Glomerular visceral epithelial cell (primary cell): ENCODE results near the gene MRPS2.
"Not testable (repeated sequence)": the region's sequence is repeated elsewhere in the genome, so short reads cannot be mapped to it uniquely, and the experiment has no call there.

Experiments
- DNase-seq: peaks from one replicate; pipeline ENCODE4 v3.0.0-alpha.2; 2016; ENCODE audit errors: extremely low spot score

MRPS2 gene

DNA sequence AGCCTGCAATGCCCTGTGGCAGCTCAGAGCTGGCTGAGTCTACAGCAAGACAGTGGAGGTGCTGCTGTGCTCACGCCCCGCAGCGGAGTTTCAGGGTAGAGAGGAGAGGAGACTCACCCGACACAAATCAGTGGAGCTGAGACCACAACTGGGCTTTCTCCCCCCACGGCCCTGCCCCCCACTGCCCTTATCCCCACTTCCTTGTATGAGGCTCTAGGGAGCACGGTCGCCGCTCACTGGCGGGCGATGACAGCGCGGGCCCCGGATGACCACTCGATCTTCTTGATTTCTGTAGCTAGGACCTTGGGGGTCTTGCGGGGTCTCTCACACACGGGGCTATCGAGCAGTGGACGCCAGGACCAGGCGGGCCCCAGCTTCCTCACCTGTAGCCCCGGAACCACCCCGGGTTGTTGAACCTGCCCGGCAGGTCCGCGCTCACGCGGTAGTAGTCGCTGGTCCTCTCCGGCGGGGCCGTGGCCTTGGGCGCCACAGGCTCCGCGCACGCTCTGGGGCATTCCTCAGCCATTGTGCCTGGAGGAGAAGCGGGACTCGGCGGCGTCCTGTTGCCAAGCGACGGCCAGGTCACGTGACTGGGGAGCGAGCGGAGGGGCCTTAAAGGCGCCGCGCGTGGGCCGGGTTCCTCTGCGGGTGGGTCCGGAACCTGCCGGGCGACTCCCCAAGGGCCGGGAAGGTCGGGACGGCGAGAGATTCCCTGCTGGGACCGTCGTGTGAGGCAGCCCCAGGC lies 984 bp upstream of the MRPS2 start:
- DNase-seq: peak; percentile 90

DNA sequence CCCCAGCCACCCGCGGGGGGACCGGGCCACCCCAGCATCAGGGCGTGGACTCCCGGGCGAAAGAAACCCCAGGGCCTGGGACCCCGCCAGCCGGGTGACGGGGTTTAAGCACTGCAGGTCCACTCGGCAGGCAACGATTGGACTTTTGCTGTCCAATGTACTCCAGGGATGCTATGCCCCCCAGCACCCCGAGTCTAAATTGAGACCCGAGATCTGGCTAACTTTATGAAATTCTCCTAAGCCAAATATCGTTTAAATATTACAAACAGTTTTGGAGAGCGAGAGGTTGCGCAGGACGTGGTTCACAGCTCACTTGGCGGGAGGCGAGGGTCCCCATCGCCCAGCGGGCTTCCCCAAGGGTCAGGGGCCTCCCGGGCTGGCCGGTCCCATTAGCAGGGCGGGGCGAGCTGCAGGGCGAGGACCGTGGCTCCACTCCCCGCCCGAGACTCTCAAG lies 384 bp upstream of the MRPS2 start:
- no peak for DNase-seq

DNA sequence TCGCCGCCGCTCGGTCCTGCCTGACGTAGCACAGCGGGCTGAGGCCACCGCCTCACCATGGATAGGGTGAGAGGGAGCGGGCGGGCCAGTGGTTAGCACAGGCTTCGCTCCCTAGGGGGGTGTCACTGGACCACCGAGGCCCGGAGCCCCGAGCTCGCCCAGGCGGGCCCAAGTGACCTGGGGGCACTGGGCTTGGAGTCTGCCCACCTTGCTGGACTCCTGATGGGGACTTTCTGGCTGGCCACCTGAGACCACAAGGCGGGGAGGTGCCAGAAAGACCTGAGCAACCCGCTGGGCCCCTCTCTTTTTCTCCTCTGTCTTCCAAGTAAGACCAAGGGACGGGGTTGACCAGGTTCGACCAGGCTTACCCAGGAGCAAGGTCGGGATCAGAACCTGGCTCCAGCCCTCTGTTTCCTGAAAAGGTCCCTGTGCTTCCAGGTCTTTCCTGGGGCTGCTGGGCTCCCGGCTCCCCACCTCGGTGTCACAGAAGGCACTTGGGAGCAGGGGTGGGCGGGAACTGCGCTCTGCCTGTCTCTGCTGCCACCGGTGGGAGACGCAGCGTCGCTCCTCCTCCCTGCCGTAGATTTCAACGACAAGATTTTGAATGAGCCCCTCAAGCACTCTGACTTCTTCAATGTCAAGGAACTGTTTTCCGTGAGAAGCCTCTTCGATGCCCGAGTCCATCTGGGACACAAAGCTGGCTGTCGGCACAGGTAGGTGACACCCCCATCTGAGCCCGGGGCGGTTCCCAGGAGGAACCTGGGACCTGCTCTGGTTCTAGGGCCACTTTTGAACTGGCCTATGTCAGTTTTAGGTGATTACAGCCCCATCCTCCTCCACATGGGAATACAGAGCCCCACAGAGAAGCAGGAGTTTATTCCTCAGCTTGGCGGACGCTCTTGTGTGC lies 1.0 kb downstream of the MRPS2 start:
- DNase-seq: no peak

DNA sequence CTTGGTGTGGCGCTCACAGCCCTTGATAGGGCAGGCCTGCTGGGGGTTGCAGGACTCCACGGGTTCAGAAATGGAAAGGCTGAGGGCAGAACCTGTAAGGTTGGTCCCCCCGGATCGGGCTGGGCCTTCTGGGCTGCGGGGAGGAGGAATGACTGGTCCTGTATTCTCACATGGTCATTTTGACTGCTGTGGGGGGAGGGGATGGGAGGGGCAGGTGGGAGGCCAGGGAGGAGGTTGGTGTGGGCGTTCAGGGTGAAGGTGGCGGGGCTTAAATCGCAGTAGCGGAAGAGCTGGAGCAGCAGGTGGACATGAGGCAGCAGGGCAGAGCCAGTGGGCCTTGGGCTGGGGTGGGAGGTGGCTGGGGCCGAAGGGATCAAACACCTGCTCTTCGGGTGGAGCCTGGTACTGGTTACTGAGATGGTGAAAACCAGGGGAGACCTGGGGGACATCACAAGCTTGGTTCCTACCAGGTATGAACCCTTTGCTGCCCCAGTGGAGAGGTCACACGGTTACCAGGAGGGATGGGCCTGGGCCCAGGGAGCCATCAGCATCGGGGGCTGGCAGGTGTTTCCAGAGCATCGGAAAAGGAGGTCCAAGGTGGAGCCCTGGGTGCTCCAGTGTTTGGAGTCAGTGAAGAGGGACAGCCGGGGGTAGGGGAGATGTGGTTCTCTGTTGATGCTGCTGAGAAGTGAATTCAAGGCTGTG lies 1.8 kb downstream of the MRPS2 start:
- no peak for DNase-seq

DNA sequence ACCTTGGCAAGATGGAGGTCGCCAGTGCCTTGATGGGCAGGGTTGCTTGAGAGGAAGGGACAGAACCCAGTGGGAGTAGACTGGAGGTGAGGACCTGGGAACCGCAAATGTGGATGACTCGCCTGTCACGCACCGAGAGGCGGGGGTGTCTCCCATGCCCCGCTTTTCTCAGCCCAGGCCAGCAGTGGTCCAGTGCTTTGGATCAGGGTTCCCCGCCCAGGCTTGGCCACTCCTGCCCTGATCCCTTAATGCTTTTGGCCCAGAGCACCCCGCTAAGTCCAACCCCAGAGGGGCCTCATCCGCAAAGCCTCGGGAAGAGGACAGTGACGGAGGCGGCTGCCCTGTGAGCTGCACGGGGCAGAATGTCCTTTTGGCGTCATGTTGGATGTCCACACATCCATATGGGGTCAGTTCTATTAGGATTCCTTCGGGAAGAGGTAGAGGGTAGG lies 2.4 kb downstream of the MRPS2 start:
- DNase-seq: no peak

DNA sequence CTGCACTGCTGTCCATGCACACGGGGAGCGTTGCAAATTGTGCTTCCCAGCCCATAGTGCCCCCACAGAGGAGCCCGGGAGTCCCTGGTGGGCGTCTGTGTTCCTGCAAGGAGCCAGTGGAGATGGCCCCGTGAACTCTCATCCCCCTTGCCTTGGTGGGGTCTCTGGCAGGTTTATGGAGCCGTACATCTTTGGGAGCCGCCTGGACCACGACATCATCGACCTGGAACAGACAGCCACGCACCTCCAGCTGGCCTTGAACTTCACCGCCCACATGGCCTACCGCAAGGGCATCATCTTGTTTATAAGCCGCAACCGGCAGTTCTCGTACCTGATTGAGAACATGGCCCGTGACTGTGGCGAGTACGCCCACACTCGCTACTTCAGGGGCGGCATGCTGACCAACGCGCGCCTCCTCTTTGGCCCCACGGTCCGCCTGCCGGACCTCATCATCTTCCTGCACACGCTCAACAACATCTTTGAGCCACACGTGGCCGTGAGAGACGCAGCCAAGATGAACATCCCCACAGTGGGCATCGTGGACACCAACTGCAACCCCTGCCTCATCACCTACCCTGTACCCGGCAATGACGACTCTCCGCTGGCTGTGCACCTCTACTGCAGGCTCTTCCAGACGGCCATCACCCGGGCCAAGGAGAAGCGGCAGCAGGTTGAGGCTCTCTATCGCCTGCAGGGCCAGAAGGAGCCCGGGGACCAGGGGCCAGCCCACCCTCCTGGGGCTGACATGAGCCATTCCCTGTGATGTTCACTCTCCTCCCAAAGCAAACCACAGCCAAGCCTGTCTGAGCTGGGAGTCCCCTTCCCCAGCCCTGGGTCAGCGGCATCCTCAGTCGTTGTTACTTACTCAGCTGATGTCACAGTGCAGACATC lies 3.1 kb downstream of the MRPS2 start:
- DNase-seq: no peak

DNA sequence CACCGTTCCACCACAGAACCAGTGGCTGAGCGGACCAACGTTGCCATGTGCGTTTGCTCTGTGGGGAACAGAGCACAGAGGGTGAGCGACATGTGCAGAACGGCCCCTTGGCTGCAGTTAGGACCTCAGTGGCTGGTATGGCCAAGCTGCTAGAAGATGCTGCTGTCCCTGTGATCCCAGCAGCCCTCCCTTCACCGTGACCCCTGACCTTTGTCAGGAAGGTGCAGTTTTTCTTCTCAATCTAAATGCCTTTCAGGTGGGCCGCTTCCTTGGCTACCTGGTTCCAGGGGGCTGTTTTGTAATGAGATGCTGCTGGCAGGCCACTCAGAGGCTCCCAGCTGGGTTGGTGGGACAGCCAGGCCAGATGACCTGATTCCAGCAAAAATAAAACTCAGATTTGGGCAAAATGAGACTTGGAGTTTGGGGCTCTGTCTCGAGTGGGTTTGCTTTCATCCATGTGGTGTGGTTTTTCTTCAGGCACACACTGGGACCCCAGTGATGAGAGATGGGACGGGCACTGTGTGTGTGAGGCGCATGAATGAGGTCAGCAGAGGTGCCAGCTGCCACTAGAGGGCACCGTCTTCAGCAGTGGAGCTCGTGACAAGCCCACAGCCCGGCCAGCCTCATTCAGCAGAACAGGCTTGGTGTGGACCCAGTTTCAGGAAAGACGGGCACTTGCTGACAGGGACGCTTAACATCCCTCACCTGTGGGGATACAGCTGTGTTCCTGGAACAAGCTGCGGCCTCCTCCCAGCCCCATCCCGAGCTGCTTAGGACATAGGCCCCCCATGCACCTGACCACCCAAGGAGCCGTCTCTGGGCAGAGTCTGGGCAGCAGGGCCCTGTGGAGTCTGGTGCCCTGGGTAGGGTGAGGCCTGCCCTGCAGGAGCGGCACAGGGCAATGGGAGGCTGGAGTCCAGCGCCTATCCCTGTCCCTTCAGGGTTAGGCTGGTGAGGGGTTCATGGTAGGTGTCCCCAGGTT lies 4.1 kb downstream of the MRPS2 start:
- DNase-seq: peak; percentile 56

DNA sequence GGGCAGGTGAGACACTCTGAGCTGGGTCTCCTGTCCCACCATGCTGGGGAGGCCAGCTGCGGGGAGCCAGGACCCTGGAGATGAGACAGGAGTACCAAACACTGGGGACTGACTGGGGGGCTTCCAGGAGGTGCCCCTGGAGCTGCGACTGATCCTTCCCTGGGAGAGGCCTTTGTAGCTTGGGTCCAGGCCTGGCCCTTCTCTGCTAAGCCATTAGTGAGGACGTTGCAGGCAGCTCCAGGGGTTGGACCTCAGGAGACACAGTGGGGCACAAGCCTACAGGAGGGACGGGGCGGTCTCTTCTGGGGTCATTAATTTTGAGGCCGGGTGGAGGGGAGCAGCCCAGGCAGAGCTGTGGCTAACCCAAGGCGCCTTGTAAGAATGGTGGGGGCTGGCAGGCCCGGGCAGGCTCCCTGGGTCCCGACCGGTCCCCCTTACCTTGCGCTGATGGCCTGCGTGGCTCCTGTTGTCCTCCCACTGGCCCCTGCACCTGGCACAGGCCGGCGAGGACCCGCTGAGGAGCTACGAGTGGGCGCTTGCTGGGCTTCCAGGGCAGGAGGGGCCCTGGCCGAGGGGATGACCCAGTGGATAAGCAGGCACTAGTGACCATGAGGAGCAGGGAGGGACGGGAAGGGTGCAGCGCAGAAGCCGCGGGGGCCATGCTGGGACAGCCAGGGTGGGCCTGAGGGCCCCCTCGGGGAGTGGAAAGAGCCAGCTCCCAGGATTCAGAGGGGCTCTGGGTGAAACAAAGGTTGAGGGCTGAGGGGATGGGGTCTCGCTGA lies 5.1 kb downstream of the MRPS2 start:
- no peak for DNase-seq

DNA sequence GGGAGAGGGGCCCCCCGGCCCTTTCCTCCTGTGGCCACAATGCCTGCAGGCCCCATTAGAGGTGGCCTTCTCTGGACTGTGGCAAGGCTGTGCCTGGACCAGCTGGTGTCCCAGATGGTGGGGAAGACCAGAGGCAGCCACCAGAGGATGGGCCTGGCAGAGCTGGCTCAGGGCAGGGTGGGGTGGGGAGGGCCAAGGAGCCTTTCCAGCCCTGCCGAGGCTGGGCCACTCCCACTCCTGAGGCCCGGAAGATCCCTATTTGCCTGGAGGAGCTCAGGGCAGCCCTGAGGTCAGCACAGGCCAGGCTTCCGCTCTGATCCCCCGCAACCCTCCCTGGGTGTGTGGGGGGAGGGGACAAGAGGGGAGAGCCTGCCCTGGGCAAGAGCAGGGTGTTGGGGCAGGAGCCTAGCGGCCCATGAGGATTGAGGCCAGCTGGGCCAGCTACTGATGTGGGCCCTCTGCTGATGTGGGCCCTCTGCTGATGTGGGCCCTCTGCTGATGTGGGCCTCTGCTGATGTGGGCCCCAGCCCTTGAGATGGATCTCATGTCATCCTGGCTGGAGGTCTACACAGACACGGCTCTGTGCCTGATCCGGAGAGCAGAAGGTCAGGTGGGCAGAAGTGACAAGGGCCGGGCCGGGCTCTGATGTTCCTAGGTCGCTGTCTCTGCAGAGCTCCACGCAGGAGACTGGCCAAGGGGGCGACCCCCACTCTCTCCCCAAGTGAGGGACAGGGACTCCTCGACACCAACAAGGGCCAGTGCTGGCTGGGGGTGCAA lies 6.0 kb downstream of the MRPS2 start:
- no peak for DNase-seq

DNA sequence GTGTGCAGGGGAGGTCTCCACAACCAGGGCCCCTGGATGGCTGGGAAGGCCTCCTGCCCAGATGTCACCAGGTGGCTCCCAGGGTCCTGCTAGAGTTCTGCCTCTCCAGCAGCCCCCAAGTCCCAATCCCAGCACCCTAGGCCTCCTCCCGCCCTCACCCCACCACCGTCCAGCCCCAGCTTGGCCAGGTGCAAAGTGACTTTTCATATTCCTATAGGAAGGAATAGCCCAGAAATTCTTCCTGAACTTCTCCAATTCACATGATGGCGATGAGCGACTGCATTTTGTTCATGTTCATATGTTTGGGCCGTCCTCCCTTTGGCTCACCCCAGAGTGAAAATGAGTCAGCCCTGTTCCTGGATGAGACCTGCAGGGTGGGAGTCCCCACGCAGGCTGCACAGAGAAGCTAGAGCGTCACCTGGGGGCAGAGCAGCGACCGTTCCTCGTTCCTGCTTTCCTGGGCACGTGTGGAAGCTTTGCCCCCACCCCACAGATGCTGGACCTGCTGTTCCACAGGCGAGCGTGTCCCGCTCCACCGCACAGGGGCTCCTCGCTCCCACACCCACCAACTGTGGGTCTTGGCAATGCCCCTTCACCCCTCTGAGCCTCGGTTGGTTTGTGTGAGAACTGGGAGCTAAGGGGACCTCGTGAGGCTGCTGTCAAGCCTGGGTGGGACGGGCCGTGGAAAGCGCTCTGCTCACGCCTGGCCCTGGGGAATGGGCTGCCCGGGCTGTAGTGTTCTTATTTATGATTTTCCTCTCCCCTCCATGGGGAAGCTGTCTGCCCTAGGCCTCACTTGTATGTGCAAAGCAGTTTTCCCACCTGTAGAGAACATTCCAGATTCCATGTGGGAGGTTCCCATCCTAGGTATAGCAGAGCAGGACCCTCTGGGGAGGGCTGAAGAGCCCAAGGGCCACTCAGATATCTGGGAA lies 6.9 kb downstream of the MRPS2 start:
- no peak for DNase-seq

DNA sequence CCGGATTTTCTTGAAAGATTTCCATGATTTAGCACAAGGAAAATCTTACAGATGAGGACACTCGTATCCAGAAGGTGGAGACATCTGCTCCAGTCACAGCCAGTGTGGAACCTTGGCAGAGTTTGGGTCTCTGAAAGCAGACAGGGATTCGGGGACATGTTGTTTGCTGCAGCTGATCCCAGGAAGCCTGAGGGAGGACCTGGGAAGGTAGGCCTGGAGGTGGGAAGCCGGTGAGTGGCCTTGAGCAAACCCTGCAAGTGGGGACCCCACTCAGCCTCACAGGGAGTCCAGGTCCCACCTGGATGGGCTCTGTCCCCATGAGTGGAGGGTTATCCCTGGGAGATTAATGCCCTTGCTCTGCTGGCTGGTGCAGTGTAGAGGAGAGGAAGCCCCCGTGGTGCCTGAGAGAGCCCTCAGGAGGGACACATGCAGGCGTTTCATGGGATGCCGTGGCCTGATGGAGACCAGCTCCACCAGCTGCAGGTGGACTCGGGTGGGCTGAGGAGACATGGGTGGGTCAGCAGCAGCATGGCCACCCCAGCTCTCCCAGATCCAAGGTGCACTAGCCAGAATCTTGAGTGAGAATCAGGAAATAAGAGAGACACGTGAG lies 7.8 kb downstream of the MRPS2 start:
- no peak for DNase-seq

DNA sequence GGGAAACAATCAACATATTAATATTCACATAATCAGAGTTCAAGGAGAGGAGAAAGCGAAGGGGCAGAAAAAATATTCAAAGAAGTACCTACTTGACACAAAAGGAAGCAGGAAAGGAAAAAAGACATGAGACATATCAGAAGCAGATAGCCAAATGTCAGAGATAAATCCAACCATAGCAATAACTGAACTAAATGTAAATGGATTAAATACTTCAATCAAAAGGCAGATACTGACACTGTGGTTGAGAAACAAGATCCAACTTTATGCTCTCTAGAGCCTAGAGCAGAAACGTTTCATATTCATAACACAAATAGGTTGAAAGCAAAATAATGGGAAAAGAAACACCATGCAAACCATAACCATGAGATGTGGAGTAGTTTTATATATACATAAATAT lies 9.0 kb downstream of the MRPS2 start:
- no peak for DNase-seq

DNA sequence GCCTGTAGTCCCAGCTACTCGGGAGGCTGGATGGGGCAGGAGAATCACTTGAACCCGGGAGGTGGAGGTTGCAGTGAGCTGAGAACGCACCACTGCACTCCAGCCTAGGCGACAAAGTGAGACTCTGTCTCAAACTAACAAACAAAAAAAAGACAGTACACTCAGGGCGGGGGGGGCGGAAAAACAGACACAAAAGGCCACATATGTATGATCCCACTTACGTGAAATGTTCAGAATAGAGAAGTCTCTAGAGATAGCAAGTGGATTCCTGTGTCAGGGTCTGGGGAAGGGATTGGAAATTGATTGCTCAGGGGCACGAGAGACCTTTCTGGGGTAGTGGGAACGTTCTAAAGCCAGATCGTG lies 11.7 kb downstream of the MRPS2 start:
- DNase-seq: no peak

DNA sequence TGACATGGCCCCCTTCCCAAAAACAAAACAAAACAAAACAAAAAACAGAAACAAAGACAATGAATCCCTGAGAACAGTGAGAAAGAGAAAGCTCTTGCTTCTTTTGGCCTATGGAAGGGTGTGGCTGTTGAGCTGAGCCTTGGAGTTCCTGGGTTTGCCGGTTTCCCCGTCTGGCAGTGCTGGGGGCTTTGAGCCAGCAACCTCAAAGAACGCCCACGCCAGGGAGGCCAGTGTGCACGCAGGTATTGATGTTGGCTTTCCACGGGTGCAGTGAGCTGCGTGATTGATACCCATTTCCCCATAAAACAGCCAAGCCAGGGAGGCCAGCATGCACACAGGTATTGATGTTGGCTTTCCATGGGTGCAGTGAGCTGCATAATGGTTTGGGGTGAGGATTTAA lies 12.4 kb downstream of the MRPS2 start:
- no peak for DNase-seq

DNA sequence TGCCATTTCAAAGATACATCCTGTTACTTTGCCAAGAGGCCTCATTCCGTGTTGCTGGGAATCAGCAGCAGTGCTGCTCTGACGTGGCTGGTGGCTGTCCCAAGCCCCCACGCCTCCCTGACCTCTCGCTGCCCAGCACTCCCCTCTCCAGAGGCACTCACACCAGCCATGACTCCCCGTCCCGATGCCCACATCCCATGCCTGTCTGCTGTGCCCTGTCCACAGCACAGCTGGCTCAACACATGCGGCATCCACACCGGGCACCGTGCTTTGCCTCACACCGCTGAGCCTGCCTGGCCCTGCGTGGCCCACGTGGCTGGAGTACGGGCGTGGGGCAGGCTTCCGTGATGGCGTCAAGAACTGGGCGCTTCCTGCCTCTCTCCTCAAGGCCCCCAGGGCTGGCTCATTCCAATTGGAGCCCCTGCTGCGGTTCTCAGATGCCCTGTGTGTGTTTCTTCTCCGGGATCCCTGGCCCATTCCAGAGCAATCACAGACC lies 12.9 kb downstream of the MRPS2 start:
- DNase-seq: no peak

DNA sequence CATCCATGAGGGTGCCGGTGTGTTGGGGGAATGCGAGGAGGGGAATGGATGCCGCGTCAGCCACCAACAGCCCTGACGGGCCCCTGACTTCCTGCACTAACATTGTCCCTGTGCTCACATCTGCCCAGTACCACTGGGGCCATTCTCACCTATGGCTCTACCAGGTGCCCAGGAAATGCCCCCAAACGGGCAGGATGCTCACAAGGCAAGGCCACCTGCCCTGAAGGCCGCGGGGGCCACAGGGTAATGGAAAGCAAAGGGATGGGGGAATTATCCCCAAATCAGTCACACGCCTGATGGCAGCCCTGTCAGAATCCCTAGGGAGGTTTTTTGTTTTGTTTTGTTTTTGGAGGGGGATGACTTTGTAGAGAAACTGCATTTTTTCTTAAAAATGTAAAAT lies 13.4 kb downstream of the MRPS2 start:
- not testable (repeated sequence) for DNase-seq
